SK-N-MC (cell line): Measurements from ENCODE around the gene DCLK1.

ENCODE experiments used
- DNase-seq: peaks from one replicate; pipeline ENCODE4 v3.0.0-alpha.2; 2011; ENCODE audit warnings: low read depth, low spot score
- H3K27ac ChIP-seq: fragments of 200-600 bp; sonication (generic); 2 replicates; pipeline ENCODE4 v1.5.1; 2016; ENCODE audit warnings: mixed run types
- H3K36me3 ChIP-seq: fragments of 200-600 bp; sonication (generic); 2 replicates; pipeline ENCODE4 v1.6.1; 2017; ENCODE audit warnings: antibody characterized with exemption, low read length, mixed read lengths; ENCODE audit not compliant: insufficient read depth
- H3K4me3 ChIP-seq: fragments of 200-600 bp; sonication (generic); 2 replicates; pipeline ENCODE4 v1.5.1; 2016
- H3K9ac ChIP-seq: fragments of 200-600 bp; sonication (generic); 2 replicates; pipeline ENCODE4 v1.8.0; 2017; ENCODE audit warnings: mixed run types, mixed read lengths; ENCODE audit not compliant: insufficient read length
- H3K9me3 ChIP-seq: fragments of 200-600 bp; sonication (generic); 2 replicates; pipeline ENCODE4 v1.6.1; 2017; ENCODE audit warnings: low read depth, mild to moderate bottlenecking, antibody characterized with exemption, low read length, moderate library complexity, mixed read lengths
- EZH2 ChIP-seq: fragments of 200-600 bp; sonication (generic); IDR thresholded peaks from one replicate; pipeline ENCODE4 v1.6.1; 2017; ENCODE audit warnings: antibody characterized with exemption
- FOXP2 ChIP-seq: optimal IDR thresholded peaks from 2 replicates; pipeline ENCODE3; 2011; ENCODE audit warnings: mild to moderate bottlenecking, moderate library complexity; ENCODE audit not compliant: insufficient read depth; ENCODE audit errors: extremely low read length, control extremely low read depth
- POLR2AphosphoS5 ChIP-seq: IDR thresholded peaks from 2 replicates; pipeline ENCODE4 v1.6.1; 2012; ENCODE audit warnings: mild to moderate bottlenecking, low read depth, low read length, borderline replicate concordance

DCLK1 gene

GRCh38 chr13:35966024-35966423 lies 165.2 kb downstream of the DCLK1 start:
- H3K4me3 ChIP-seq = no peak overlapping the region
- no peak for TF ChIP-seq POLR2AphosphoS5
- no peak for TF ChIP-seq EZH2
- TF ChIP-seq FOXP2 = no peak
- no peak for DNase-seq
- no peak overlapping the region for H3K9ac ChIP-seq
- H3K9me3 ChIP-seq = 0 out of 2 replicates have a peak, but pooled peaks cover 2% of the 10 kb centered on the region
- no peaks in the 10 kb centered on the region for H3K36me3 ChIP-seq
- H3K27ac ChIP-seq = no peak overlapping the region

DNA sequence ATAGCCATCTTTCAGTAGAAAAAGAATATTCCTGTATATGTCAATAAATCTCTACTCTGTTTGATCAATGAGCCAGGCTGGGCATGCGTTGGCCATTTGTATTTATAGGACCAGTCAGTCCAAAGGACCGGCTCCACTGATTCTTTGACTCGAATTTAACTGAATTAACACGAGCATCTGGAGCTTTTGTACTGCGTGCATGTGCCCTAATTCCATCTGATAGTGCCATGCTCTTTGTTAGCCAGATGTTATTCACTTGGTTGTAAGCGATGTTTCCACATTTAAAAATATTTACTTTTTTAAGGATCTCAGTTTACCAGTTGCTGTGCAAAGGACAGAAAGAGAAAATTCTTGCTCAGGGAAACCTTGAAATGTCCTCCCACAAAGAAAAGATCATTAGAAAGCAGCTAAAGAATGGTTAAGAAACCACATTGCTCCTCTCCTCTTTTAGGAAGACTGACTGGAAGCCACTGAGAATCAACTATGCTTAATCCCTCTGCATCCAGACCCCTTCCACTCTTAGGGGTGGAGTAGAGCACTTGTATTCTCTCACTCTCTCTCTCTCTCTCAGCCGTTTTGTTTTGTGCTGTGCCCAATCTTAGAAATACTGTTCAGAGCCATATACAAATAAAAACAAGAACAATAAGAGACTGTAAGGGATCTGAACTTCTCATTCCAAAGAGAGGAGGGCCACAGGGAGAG lies 165.8 kb downstream of the DCLK1 start:
- H3K36me3 ChIP-seq = no peaks in the 10 kb centered on the region
- DNase-seq = no peak
- 0 out of 2 replicates have a peak, but pooled peaks cover 2% of the 10 kb centered on the region for H3K9me3 ChIP-seq
- no peak overlapping the region for H3K27ac ChIP-seq
- TF ChIP-seq FOXP2 = no peak
- TF ChIP-seq EZH2 = no peak
- no peak for TF ChIP-seq POLR2AphosphoS5
- peak overlapping the region; percentile 59 for H3K4me3 ChIP-seq
- no peak overlapping the region for H3K9ac ChIP-seq

DNA sequence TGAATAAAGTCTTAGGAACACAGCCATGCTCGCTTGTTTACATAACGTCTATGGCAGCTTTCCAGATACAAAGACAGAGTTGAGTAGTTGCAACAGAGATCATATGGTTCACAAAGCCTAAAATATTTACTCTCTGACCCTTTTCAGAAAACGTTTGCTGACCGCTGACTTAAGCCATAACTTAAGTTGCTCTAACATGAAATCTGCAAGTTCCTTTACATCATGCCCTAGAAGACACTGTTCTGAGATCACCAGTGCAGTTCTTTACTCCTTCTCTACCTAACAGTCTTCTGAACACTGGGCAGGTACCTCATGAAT lies 166.4 kb downstream of the DCLK1 start:
- no peak for DNase-seq
- Histone ChIP-seq H3K9ac (no peak overlapping the region), H3K27ac (peak overlapping the region; percentile 39; the same call in 1 of the 2 replicates), H3K36me3 (no peaks in the 10 kb centered on the region), H3K9me3 (0 out of 2 replicates have a peak, but pooled peaks cover 2% of the 10 kb centered on the region), H3K4me3 (peak overlapping the region; percentile 59)
- TF ChIP-seq POLR2AphosphoS5 = no peak
- TF ChIP-seq FOXP2 = no peak
- no peak for TF ChIP-seq EZH2

DNA sequence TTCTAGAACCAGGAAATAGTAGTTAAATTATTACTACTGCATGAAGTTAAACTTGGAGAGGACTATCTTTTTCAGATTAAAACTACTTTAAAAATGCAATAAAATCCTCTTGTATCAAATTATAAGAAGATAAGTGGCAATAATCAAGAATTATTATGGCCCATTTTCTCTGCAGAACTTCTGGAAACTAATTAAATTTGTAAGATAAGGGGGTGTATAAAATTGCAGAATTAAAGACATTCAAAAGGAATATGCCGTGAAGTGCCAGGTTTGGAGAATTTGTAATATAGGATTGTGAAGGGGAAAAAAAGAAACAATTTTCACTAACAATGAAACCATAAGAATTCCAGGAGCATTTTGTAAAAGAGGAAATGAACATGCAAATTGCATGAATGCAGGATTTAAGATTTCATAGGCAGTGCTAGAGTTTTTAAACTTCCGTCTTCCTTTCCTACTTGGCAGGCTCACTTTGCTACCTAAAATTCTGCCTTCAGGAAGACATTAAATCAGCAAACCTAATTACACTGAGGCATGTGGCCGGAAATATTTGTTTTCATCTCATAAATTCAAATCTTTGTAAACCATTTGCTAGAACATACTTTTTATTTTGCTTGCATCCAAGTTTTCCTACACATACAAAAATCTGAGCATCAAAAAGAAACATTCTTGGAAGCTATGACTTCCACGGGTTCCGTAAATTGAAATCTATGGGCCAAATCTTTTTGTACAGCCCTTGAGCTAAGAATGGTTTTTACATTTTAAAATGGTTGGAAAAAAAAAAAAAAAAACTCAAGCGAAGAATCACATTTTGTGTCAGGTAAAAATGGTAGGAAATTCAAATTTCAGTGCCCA lies 166.9 kb downstream of the DCLK1 start:
- DNase-seq = peak; percentile 92
- Histone ChIP-seq H3K9ac (no peak overlapping the region), H3K9me3 (no peaks in the 10 kb centered on the region), H3K27ac (peak overlapping the region; percentile 65; the same call in 1 of the 2 replicates), H3K36me3 (no peaks in the 10 kb centered on the region), H3K4me3 (peak overlapping the region; percentile 59)
- TF ChIP-seq EZH2 (no peak), FOXP2 (peak; percentile 50), POLR2AphosphoS5 (peak; percentile 65; the same call in 1 of the 2 replicates)

GRCh38 chr13:35961461-35962220 lies 169.5 kb downstream of the DCLK1 start:
- no peak overlapping the region for H3K4me3 ChIP-seq
- TF ChIP-seq EZH2 (no peak), POLR2AphosphoS5 (no peak), FOXP2 (no peak)
- H3K9ac ChIP-seq = no peak overlapping the region
- H3K9me3 ChIP-seq = no peaks in the 10 kb centered on the region
- no peak overlapping the region for H3K27ac ChIP-seq
- DNase-seq = no peak
- no peaks in the 10 kb centered on the region for H3K36me3 ChIP-seq

DNA sequence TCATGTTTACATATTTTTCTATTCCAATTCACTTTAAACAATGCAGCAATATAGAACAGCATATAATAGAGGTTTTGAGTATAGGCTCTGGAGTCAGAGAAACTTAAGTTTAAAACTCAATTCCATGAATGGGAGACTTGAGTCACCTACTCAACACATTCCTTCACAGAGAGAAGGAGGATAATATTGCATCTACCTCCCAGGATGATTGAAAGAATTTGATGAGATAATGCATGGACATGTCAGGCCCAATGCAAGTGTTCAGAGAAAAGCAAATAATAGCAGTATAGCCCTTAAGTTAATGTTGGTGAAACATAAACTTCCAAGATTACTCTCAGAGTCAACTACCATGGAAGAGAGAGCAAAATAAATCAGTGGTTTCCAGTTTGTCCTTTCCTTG lies 170.2 kb downstream of the DCLK1 start:
- TF ChIP-seq FOXP2 (no peak), EZH2 (no peak), POLR2AphosphoS5 (no peak)
- Histone ChIP-seq H3K27ac (no peak overlapping the region), H3K4me3 (no peak overlapping the region), H3K9me3 (no peaks in the 10 kb centered on the region), H3K36me3 (no peaks in the 10 kb centered on the region), H3K9ac (no peak overlapping the region)
- DNase-seq = no peak

DNA sequence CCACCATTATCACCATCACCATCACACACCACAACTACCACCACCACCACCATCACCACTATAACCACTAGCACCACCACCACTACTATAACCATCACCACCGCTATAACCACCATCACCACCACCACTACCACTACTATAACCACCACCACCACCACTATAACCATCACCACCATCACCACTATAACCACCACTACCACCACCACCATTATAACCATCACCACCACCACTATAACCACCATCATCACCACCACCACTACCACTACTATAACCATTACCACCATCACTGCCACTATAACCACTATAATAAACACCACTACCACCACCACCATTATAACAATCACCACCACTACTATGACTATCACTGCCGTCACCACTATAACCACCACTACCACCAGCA lies 173.2 kb downstream of the DCLK1 start:
- no peak overlapping the region for H3K9ac ChIP-seq

GRCh38 chr13:35957241-35957731 lies 173.9 kb downstream of the DCLK1 start:
- no peak overlapping the region for H3K4me3 ChIP-seq
- H3K9me3 ChIP-seq = no peaks in the 10 kb centered on the region
- H3K9ac ChIP-seq = no peak overlapping the region
- no peak for DNase-seq
- no peaks in the 10 kb centered on the region for H3K36me3 ChIP-seq
- no peak for TF ChIP-seq FOXP2
- TF ChIP-seq EZH2 = no peak
- TF ChIP-seq POLR2AphosphoS5 = no peak
- H3K27ac ChIP-seq = no peak overlapping the region

More for the DNA sequence above, 173.2 kb downstream of the DCLK1 start:
- H3K9me3 ChIP-seq = no peaks in the 10 kb centered on the region
- no peak overlapping the region for H3K4me3 ChIP-seq
- no peak for DNase-seq
- no peaks in the 10 kb centered on the region for H3K36me3 ChIP-seq
- TF ChIP-seq EZH2 (no peak), FOXP2 (no peak), POLR2AphosphoS5 (no peak)
- no peak overlapping the region for H3K27ac ChIP-seq
